HG03342 (cell line): ENCODE results near the gene ASIC5.
"Not testable (repeated sequence)": the region's sequence is repeated elsewhere in the genome, so short reads cannot be mapped to it uniquely, and the experiment has no call there.

Experiments
- ATAC-seq: cut with Tn5 transposase; IDR thresholded peaks from one replicate; pipeline ENCODE4 v1.9.1; 2021; ENCODE audit warnings: mild to moderate bottlenecking, moderate library complexity; ENCODE audit not compliant: unreplicated experiment

ASIC5 gene

GRCh38 chr4:155866177-155866576, at the start of gene ASIC5:
Gene ASIC5, minus strand, starts transcription at chr4:155866277. Its CDS starts 51 bp downstream, at chr4:155866226.
- no peak for ATAC-seq

GRCh38 chr4:155914782-155915181, 48.7 kb upstream of the ASIC5 start:
- no peak for ATAC-seq

- ATAC-seq = no peak
Measured at GRCh38 chr4:155911905-155912304, 45.8 kb upstream of the ASIC5 start.

- no peak for ATAC-seq
Measured at GRCh38 chr4:155909615-155910226, 43.6 kb upstream of the ASIC5 start.

GRCh38 chr4:155908187-155909139, 42.4 kb upstream of the ASIC5 start:
- peak; percentile 68 for ATAC-seq

- no peak for ATAC-seq
Measured at GRCh38 chr4:155907556-155907955, 41.5 kb upstream of the ASIC5 start.

GRCh38 chr4:155906554-155907247, 40.6 kb upstream of the ASIC5 start:
- ATAC-seq = no peak

- ATAC-seq = no peak
Measured at GRCh38 chr4:155904331-155904730, 38.3 kb upstream of the ASIC5 start.

- ATAC-seq = no peak
Measured at GRCh38 chr4:155903453-155903852, 37.4 kb upstream of the ASIC5 start, which contains the start of gene TDO2. Gene TDO2, plus strand, starts transcription at chr4:155903696. Its CDS starts 63 bp downstream, at chr4:155903759.

GRCh38 chr4:155901013-155901412, 34.9 kb upstream of the ASIC5 start:
- no peak for ATAC-seq

GRCh38 chr4:155900381-155900780, 34.3 kb upstream of the ASIC5 start:
- ATAC-seq = no peak

GRCh38 chr4:155899891-155900290, 33.8 kb upstream of the ASIC5 start:
- no peak for ATAC-seq

- not testable (repeated sequence) for ATAC-seq
Measured at GRCh38 chr4:155898371-155898770, 32.3 kb upstream of the ASIC5 start.

GRCh38 chr4:155891058-155891457, 25.0 kb upstream of the ASIC5 start:
- no peak for ATAC-seq

- no peak for ATAC-seq
Measured at GRCh38 chr4:155889946-155890345, 23.9 kb upstream of the ASIC5 start.

- peak; percentile 97 for ATAC-seq
Measured at GRCh38 chr4:155889031-155889793, 23.1 kb upstream of the ASIC5 start.

- no peak for ATAC-seq
Measured at GRCh38 chr4:155887847-155888570, 21.9 kb upstream of the ASIC5 start.

GRCh38 chr4:155887045-155887444, 21.0 kb upstream of the ASIC5 start:
- ATAC-seq = no peak

- ATAC-seq = no peak
Measured at GRCh38 chr4:155885666-155886065, 19.6 kb upstream of the ASIC5 start.

- no peak for ATAC-seq
Measured at GRCh38 chr4:155883895-155884294, 17.8 kb upstream of the ASIC5 start.
